ENCODE measurements around the gene PLA1A.

The PLA1A gene

GRCh38 chr3:119664370-119664769, 66.7 kb downstream of the PLA1A start:
- TF ChIP-seq CTCF (conservative IDR thresholded peaks at IDR 0.05; ENCODE audit: low read depth): no peak
- ChIA-PET CTCF (no interaction called here), POLR2A (ENCODE audit: low non-redundant PET) (no interaction called here)
- no peak overlapping the region for H3K27ac ChIP-seq
- no peak for DNase-seq (ENCODE audit: low spot score)

GRCh38 chr3:119664850-119665379, 67.2 kb downstream of the PLA1A start:
- no peak overlapping the region for H3K27ac ChIP-seq
- TF ChIP-seq CTCF (conservative IDR thresholded peaks at IDR 0.05; ENCODE audit: low read depth): no peak
- ChIA-PET POLR2A (ENCODE audit: low non-redundant PET) (no interaction called here), CTCF (interaction anchor here (0.8 kb wide), 1 partner anchor 15 kb away, joined by 3 read pairs; no protein-coding TSS in a partner anchor)
- DNase-seq (ENCODE audit: low spot score): no peak

- no peak overlapping the region for H3K27ac ChIP-seq
- no peak for TF ChIP-seq CTCF (conservative IDR thresholded peaks at IDR 0.05; ENCODE audit: low read depth)
- no peak for DNase-seq (ENCODE audit: low spot score)
- POLR2A ChIA-PET (ENCODE audit: low non-redundant PET): no interaction called here
- CTCF ChIA-PET: no interaction called here
These were observed 68.4 kb downstream of the PLA1A start for GRCh38 chr3:119665954-119666559.

GRCh38 chr3:119669906-119670570, 72.4 kb downstream of the PLA1A start:
- POLR2A ChIA-PET (ENCODE audit: low non-redundant PET): no interaction called here
- CTCF ChIA-PET: no interaction called here
- DNase-seq (ENCODE audit: low spot score): no peak
- no peak for TF ChIP-seq CTCF (conservative IDR thresholded peaks at IDR 0.05; ENCODE audit: low read depth)
- H3K27ac ChIP-seq: no peak overlapping the region

- CTCF ChIA-PET: interaction anchor here (0.6 kb wide), 1 partner anchor 188 kb away, joined by 3 read pairs; no protein-coding TSS in a partner anchor
- no peak overlapping the region for H3K27ac ChIP-seq
- POLR2A ChIA-PET (ENCODE audit: low non-redundant PET): no interaction called here
- no peak for TF ChIP-seq CTCF (conservative IDR thresholded peaks at IDR 0.05; ENCODE audit: low read depth)
- no peak for DNase-seq (ENCODE audit: low spot score)
These were observed 75.1 kb downstream of the PLA1A start for GRCh38 chr3:119672776-119673175.

- CTCF ChIA-PET: no interaction called here
- POLR2A ChIA-PET (ENCODE audit: low non-redundant PET): no interaction called here
These were observed 76.2 kb downstream of the PLA1A start for GRCh38 chr3:119673875-119674274.

More at GRCh38 chr3:119673875-119674274, 76.2 kb downstream of the PLA1A start:
- no peak for TF ChIP-seq CTCF (conservative IDR thresholded peaks at IDR 0.05; ENCODE audit: low read depth)
- DNase-seq (ENCODE audit: low spot score): no peak
- H3K27ac ChIP-seq: no peak overlapping the region
